ENCODE results near the gene CMPK1.

CMPK1 gene

DNA sequence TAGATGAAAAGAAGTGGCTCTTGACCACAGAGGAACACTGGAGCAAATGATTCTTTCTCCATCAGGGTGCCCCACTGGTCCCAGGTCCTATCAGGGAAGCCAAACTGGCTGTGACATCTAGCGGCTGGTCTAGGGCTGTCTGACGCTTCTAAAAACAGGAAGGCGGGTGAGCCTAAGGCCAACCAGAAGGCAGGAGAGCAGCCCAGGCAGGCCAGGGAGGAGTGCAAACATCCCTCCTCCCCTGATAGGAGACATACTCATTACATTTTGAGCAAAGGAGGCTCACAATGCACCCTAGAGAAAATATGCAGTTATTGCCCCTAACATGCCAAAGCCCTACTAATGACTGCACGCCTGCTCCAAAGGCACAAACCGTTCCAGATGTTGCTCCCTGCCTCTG, 72.1 kb downstream of the CMPK1 start:
- H3K27me3 ChIP-seq (ENCODE audit: control insufficient read depth, low read length): peaks cover 3% of the 10 kb centered on the region; the same call in 1 of the 2 replicates
- no peaks in the 10 kb centered on the region for H3K9me2 ChIP-seq (replicated peaks; ENCODE audit: control insufficient read depth, low read length)
- H3K4me2 ChIP-seq (ENCODE audit: low read length): no peak overlapping the region
- no peaks in the 10 kb centered on the region for H3K79me2 ChIP-seq (ENCODE audit: control insufficient read depth, low read length)
- no peak overlapping the region for H3K27ac ChIP-seq (ENCODE audit: low read depth, low read length)
- TF ChIP-seq CTCF (IDR thresholded peaks at IDR 0.05; ENCODE audit: low read depth, low read length, poor library complexity, severe bottlenecking) (no peak), EZH2phosphoT487 (IDR thresholded peaks at IDR 0.05; ENCODE audit: borderline replicate concordance, low read length) (no peak)
- H4K20me1 ChIP-seq (ENCODE audit: control insufficient read depth, insufficient read depth, low read depth, low read length): no peaks in the 10 kb centered on the region
- H3F3A ChIP-seq (ENCODE audit: control insufficient read depth, insufficient read depth): no peaks in the 10 kb centered on the region
- no peaks in the 10 kb centered on the region for H3K36me3 ChIP-seq (ENCODE audit: control insufficient read depth, low read length)
- H3K4me3 ChIP-seq (ENCODE audit: low read length): no peak overlapping the region
- H3K9me3 ChIP-seq (ENCODE audit: control insufficient read depth, insufficient read depth, low read length): no peaks in the 10 kb centered on the region
- no peaks in the 10 kb centered on the region for H3K4me1 ChIP-seq (ENCODE audit: control insufficient read depth, low read length)

DNA sequence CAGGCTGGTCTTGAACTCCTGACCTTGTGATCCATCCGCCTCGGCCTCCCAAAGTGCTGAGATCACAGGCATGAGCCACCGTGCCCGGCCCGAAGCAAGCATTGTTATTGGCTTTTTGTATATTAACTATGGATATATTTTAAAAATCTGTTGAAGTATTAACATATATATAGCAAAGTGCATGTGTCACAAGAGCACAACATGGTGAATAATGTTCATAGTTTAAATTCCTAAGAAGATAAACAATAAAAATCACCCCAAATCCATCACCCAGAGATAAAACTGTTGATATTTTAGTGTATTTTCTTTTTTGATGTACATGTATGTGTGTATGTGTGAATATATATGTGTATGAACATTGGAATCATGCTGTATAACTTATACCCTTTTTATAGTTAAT, 73.4 kb downstream of the CMPK1 start:
- H3K4me1 ChIP-seq (ENCODE audit: control insufficient read depth, low read length): no peaks in the 10 kb centered on the region
- H3K36me3 ChIP-seq (ENCODE audit: control insufficient read depth, low read length): no peaks in the 10 kb centered on the region
- H3K9me2 ChIP-seq (replicated peaks; ENCODE audit: control insufficient read depth, low read length): no peaks in the 10 kb centered on the region
- no peak for TF ChIP-seq CTCF (IDR thresholded peaks at IDR 0.05; ENCODE audit: low read depth, low read length, poor library complexity, severe bottlenecking)
- no peak for TF ChIP-seq EZH2phosphoT487 (IDR thresholded peaks at IDR 0.05; ENCODE audit: borderline replicate concordance, low read length)
- no peak overlapping the region for H3K4me2 ChIP-seq (ENCODE audit: low read length)
- no peaks in the 10 kb centered on the region for H3K9me3 ChIP-seq (ENCODE audit: control insufficient read depth, insufficient read depth, low read length)
- peaks cover 3% of the 10 kb centered on the region; the same call in 1 of the 2 replicates for H3K27me3 ChIP-seq (ENCODE audit: control insufficient read depth, low read length)
- H3K79me2 ChIP-seq (ENCODE audit: control insufficient read depth, low read length): no peaks in the 10 kb centered on the region
- no peaks in the 10 kb centered on the region for H4K20me1 ChIP-seq (ENCODE audit: control insufficient read depth, insufficient read depth, low read depth, low read length)
- H3F3A ChIP-seq (ENCODE audit: control insufficient read depth, insufficient read depth): no peaks in the 10 kb centered on the region
- no peak overlapping the region for H3K27ac ChIP-seq (ENCODE audit: low read depth, low read length)
- H3K4me3 ChIP-seq (ENCODE audit: low read length): no peak overlapping the region

DNA sequence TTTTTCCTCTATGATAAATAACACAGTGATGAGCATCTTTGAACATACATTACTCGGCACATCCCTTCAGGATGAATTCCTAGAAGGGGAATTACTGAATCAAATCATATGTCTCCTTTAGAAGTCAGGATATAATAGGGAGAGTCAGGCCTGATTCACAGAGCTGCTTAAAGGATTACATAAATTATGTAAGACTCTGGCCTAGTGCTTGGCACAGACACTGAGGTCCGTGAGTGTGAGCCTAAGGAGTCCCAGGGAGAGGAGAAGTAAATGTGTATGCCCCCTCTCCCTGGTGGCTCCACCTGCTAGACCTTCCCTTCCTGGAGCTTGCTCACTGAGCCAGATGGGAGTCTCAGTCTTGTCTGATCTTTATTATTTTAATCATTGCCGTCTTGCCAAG, 73.9 kb downstream of the CMPK1 start:
- Histone ChIP-seq H3K79me2 (ENCODE audit: control insufficient read depth, low read length) (no peaks in the 10 kb centered on the region), H3K27ac (ENCODE audit: low read depth, low read length) (no peak overlapping the region), H4K20me1 (ENCODE audit: control insufficient read depth, insufficient read depth, low read depth, low read length) (no peaks in the 10 kb centered on the region), H3K9me3 (ENCODE audit: control insufficient read depth, insufficient read depth, low read length) (no peaks in the 10 kb centered on the region), H3K4me1 (ENCODE audit: control insufficient read depth, low read length) (no peaks in the 10 kb centered on the region), H3K27me3 (ENCODE audit: control insufficient read depth, low read length) (no peaks in the 10 kb centered on the region; the same call in 1 of the 2 replicates), H3K4me2 (ENCODE audit: low read length) (no peak overlapping the region), H3F3A (ENCODE audit: control insufficient read depth, insufficient read depth) (no peaks in the 10 kb centered on the region), H3K9me2 (replicated peaks; ENCODE audit: control insufficient read depth, low read length) (no peaks in the 10 kb centered on the region), H3K4me3 (ENCODE audit: low read length) (no peak overlapping the region), H3K36me3 (ENCODE audit: control insufficient read depth, low read length) (no peaks in the 10 kb centered on the region)
- TF ChIP-seq CTCF (IDR thresholded peaks at IDR 0.05; ENCODE audit: low read depth, low read length, poor library complexity, severe bottlenecking) (no peak), EZH2phosphoT487 (IDR thresholded peaks at IDR 0.05; ENCODE audit: borderline replicate concordance, low read length) (no peak)

Measured in DOHH2 (cell line).